Cardiac muscle cell (in vitro differentiated cells and primary cell): ENCODE data around the gene MPG. TPM values are rescaled to one million over a fixed set of nuclear protein-coding genes. Genes with fewer than 3 reads are reported as not detected.

ENCODE experiments used
- DNase-seq, 2 donors: peaks; one replicate each; pipeline versions ENCODE4 v3.0.0 to v3.0.0-alpha.2; 2010 to 2017; ENCODE audit warnings: low read depth in 1 of 2, low spot score in 1 of 2
- H3K27ac ChIP-seq: fragments of 200-600 bp; sonication (generic); 2 replicates; pipeline ENCODE4 v1.5.1; 2016
- H3K27me3 ChIP-seq: fragments of 200-600 bp; sonication (generic); 2 replicates; pipeline ENCODE4 v1.6.0; 2016; ENCODE audit warnings: control low read depth
- H3K36me3 ChIP-seq: fragments of 200-600 bp; sonication (generic); 2 replicates; pipeline ENCODE4 v1.5.1; 2016; ENCODE audit warnings: control low read depth
- H3K4me1 ChIP-seq: fragments of 200-600 bp; sonication (generic); 2 replicates; pipeline ENCODE4 v1.8.1; 2017; ENCODE audit warnings: low read depth, mild to moderate bottlenecking, mixed run types
- H3K4me3 ChIP-seq: fragments of 200-600 bp; sonication (generic); 2 replicates; pipeline ENCODE4 v1.5.1; 2016; ENCODE audit warnings: mild to moderate bottlenecking
- H3K9me3 ChIP-seq: fragments of 200-600 bp; sonication (generic); 2 replicates; pipeline ENCODE4 v1.5.1; 2017; ENCODE audit warnings: low read depth, mild to moderate bottlenecking, control low read depth
- CTCF ChIP-seq: IDR thresholded peaks from 2 replicates; pipeline ENCODE4 v1.5.1; 2012; ENCODE audit warnings: low read depth, mild to moderate bottlenecking, low read length
- polyA plus RNA-seq: library from polyadenylated mRNA; unstranded; fragments of >200 nt; fragmentation: Nextera tagmentation; extraction: Ambion mirVana; gene quantifications from 2 replicates; pipeline ENCODE4 v1.2.1, GENCODE V29; 2016
- total RNA-seq: library from RNA; depleted of rRNA; stranded (reverse); fragments of >200 nt; gene quantifications from 2 replicates; pipeline ENCODE4 v1.2.3, GENCODE V29; 2016

MPG gene
- total and polyA plus RNA-seq, 2 experiments from 2014 or later, result 78.2 to 90.2 TPM

GRCh38 chr16:54237-54581 lies 23.8 kb upstream of the MPG start:
- Histone ChIP-seq H3K4me1 (peaks cover 3% of the 10 kb centered on the region), H3K27me3 (no peaks in the 10 kb centered on the region), H3K27ac (no peak overlapping the region), H3K4me3 (peak overlapping the region; percentile 71), H3K9me3 (no peaks in the 10 kb centered on the region), H3K36me3 (peaks cover 22% of the 10 kb centered on the region)
- no peak for DNase-seq
- TF ChIP-seq CTCF, result no peak

DNA sequence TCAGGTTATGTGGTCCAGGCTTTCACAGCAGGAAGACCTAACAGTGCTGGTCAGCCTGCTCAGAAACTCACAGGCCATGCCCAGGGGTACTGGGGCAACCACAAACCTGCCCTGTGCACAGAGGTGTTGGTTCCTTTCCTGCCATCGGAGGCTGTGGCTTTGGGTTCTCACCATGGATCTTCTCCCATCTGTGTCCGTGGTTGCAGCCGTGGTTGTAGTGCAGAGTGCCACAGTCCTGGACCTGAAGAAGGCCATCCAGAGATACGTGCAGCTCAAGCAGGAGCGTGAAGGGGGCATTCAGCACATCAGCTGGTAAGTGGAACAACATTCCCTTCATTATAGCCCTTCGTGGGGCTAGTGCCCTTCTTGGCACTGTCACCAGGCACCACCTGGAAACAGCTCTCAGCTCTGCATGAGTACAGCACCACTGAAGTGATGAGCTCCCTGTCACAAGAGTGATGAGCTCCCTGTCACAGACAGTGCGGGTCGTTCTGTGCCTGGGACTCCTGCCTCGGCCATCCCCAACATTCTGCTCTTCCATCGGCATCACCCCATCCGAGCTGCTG lies 22.4 kb upstream of the MPG start:
- Histone ChIP-seq H3K4me3 (no peak overlapping the region), H3K9me3 (no peaks in the 10 kb centered on the region), H3K27me3 (no peaks in the 10 kb centered on the region), H3K4me1 (peaks cover 3% of the 10 kb centered on the region), H3K27ac (no peak overlapping the region), H3K36me3 (peaks cover 20% of the 10 kb centered on the region)
- no peak for DNase-seq
- TF ChIP-seq CTCF, result no peak

GRCh38 chr16:56231-56927 lies 21.6 kb upstream of the MPG start:
- no peak for TF ChIP-seq CTCF
- peaks cover 3% of the 10 kb centered on the region for H3K4me1 ChIP-seq
- no peak overlapping the region for H3K4me3 ChIP-seq
- peaks cover 22% of the 10 kb centered on the region for H3K36me3 ChIP-seq
- H3K9me3 ChIP-seq, result no peaks in the 10 kb centered on the region
- no peaks in the 10 kb centered on the region for H3K27me3 ChIP-seq
- no peak overlapping the region for H3K27ac ChIP-seq
- no peak for DNase-seq

- H3K27ac ChIP-seq, result no peak overlapping the region
- no peaks in the 10 kb centered on the region for H3K27me3 ChIP-seq
- H3K4me1 ChIP-seq, result peaks cover 3% of the 10 kb centered on the region
- no peaks in the 10 kb centered on the region for H3K9me3 ChIP-seq
- H3K4me3 ChIP-seq, result no peak overlapping the region
- peaks cover 22% of the 10 kb centered on the region for H3K36me3 ChIP-seq
- no peak for DNase-seq
- TF ChIP-seq CTCF, result no peak
These were observed 20.3 kb upstream of the MPG start for GRCh38 chr16:57711-58110.

- TF ChIP-seq CTCF, result no peak
- Histone ChIP-seq H3K27ac (no peak overlapping the region), H3K4me1 (peaks cover 3% of the 10 kb centered on the region), H3K27me3 (no peaks in the 10 kb centered on the region), H3K4me3 (no peak overlapping the region), H3K36me3 (peaks cover 24% of the 10 kb centered on the region), H3K9me3 (no peaks in the 10 kb centered on the region)
- DNase-seq, result no peak
These were observed 19.3 kb upstream of the MPG start for GRCh38 chr16:58491-59439.
